ENCODE measurements around the gene SPAG9. TPM values are rescaled to one million over a fixed set of nuclear protein-coding genes. Genes with fewer than 3 reads are reported as not detected.
A peak's percentile ranks its signal among the peaks of the same experiment; 100 is the strongest.

Gene SPAG9
- total and polyA plus RNA-seq, 7 donors = 21.6 to 79.9 (median 74.3) TPM

GRCh38 chr17:51017270-51017669, 103.4 kb downstream of the SPAG9 start:
- intact Hi-C loops (cut with DNase I) = no loop called here
- Histone ChIP-seq H3K36me3 (peaks cover 0 to 76% (median 2%) of the 10 kb centered on the region in 4 donors), H3K27ac (no peak overlapping the region), H3K9me3 (no peaks in the 10 kb centered on the region), H3K4me1 (peaks cover 0 to 17% (median 12%) of the 10 kb centered on the region in 4 donors), H3K4me3 (no peak overlapping the region), H3K27me3 (no peaks in the 10 kb centered on the region)
- no peak for DNase-seq
- WGBS, 2 donors = 91 to 94% methylated on average over 2 of the region's 2 CpGs
- TF ChIP-seq POLR2A (IDR thresholded peaks at IDR 0.05) (no peak), EP300 (IDR thresholded peaks at IDR 0.05) (no peak), POLR2AphosphoS5 (IDR thresholded peaks at IDR 0.05) (no peak), CTCF (IDR thresholded peaks at IDR 0.05) (no peak)

- Histone ChIP-seq H3K9me3 (no peaks in the 10 kb centered on the region), H3K36me3 (peaks cover 0 to 74% (median 2%) of the 10 kb centered on the region in 4 donors), H3K4me3 (no peak overlapping the region), H3K27me3 (no peaks in the 10 kb centered on the region), H3K27ac (no peak overlapping the region), H3K4me1 (peaks cover 0 to 17% (median 12%) of the 10 kb centered on the region in 4 donors)
- WGBS, 2 donors = 89 to 93% methylated on average over 1 of the region's 1 CpG
- no peak for DNase-seq
- intact Hi-C loops (cut with DNase I) = no loop called here
- TF ChIP-seq CTCF (IDR thresholded peaks at IDR 0.05) (no peak), EP300 (IDR thresholded peaks at IDR 0.05) (no peak), POLR2A (IDR thresholded peaks at IDR 0.05) (no peak), POLR2AphosphoS5 (IDR thresholded peaks at IDR 0.05) (no peak)
Observed at GRCh38 chr17:51016099-51016498, 104.6 kb downstream of the SPAG9 start.

- TF ChIP-seq EP300 (IDR thresholded peaks at IDR 0.05) (no peak), POLR2AphosphoS5 (IDR thresholded peaks at IDR 0.05) (no peak), POLR2A (IDR thresholded peaks at IDR 0.05) (no peak), CTCF (IDR thresholded peaks at IDR 0.05) (no peak)
- no peaks in the 10 kb centered on the region for H3K9me3 ChIP-seq
- no peak for DNase-seq
- intact Hi-C loops (cut with DNase I) = no loop called here
- no peaks in the 10 kb centered on the region for H3K27me3 ChIP-seq
- 84 to 88% methylated on average over 1 of the region's 1 CpG for WGBS, 2 donors
- peaks cover 0 to 17% (median 12%) of the 10 kb centered on the region in 4 donors for H3K4me1 ChIP-seq
- H3K27ac ChIP-seq = peak overlapping the region in 2 of 4 donors; percentile 8 to 9
- no peak overlapping the region for H3K4me3 ChIP-seq
- peaks cover 0 to 64% (median 2%) of the 10 kb centered on the region in 4 donors for H3K36me3 ChIP-seq
Observed at GRCh38 chr17:51015145-51015558, 105.5 kb downstream of the SPAG9 start.

GRCh38 chr17:51014129-51014528, 106.5 kb downstream of the SPAG9 start:
- WGBS, 2 donors = 96 to 97% methylated on average over 3 of the region's 3 CpGs
- Histone ChIP-seq H3K9me3 (no peaks in the 10 kb centered on the region), H3K4me1 (peaks cover 0 to 17% (median 12%) of the 10 kb centered on the region in 4 donors), H3K27me3 (no peaks in the 10 kb centered on the region), H3K36me3 (peaks cover 0 to 54% (median 2%) of the 10 kb centered on the region in 4 donors), H3K4me3 (no peak overlapping the region), H3K27ac (no peak overlapping the region)
- TF ChIP-seq CTCF (IDR thresholded peaks at IDR 0.05) = no peak
- TF ChIP-seq POLR2AphosphoS5 (IDR thresholded peaks at IDR 0.05) = no peak
- TF ChIP-seq EP300 (IDR thresholded peaks at IDR 0.05) = no peak
- TF ChIP-seq POLR2A (IDR thresholded peaks at IDR 0.05) = no peak
- DNase-seq = no peak
- intact Hi-C loops (cut with DNase I) = no loop called here

- Histone ChIP-seq H3K4me1 (peaks cover 0 to 17% (median 12%) of the 10 kb centered on the region in 4 donors), H3K27ac (no peak overlapping the region), H3K4me3 (no peak overlapping the region), H3K9me3 (no peaks in the 10 kb centered on the region), H3K27me3 (no peaks in the 10 kb centered on the region), H3K36me3 (peaks cover 0 to 46% (median under 1%) of the 10 kb centered on the region in 4 donors)
- no peak for DNase-seq
- TF ChIP-seq POLR2A (IDR thresholded peaks at IDR 0.05) (no peak), EP300 (IDR thresholded peaks at IDR 0.05) (no peak), POLR2AphosphoS5 (IDR thresholded peaks at IDR 0.05) (no peak), CTCF (IDR thresholded peaks at IDR 0.05) (no peak)
- WGBS, 2 donors = 98% methylated on average over 2 of the region's 2 CpGs
- intact Hi-C loops (cut with DNase I) = no loop called here
Observed at GRCh38 chr17:51013322-51013721, 107.3 kb downstream of the SPAG9 start.

Measured in sigmoid colon (tissue), 7 donors.